H9 (cell line): Measurements from ENCODE around the gene OLR1. TPM values are rescaled to one million over a fixed set of nuclear protein-coding genes. Genes with fewer than 3 reads are reported as not detected.

Experiments
- DNase-seq: peaks from one replicate; pipeline ENCODE4 v3.0.0-alpha.2; 2017
- H2AFZ ChIP-seq: one replicate; pipeline ENCODE4 v1.6.1; 2013; ENCODE audit warnings: mild to moderate bottlenecking, low read length, control low read depth, moderate library complexity
- H2AK5ac ChIP-seq: 2 replicates; pipeline ENCODE4 v1.6.1; 2013; ENCODE audit warnings: low read length, control low read depth, mixed read lengths; ENCODE audit not compliant: insufficient read length
- H2BK120ac ChIP-seq: one replicate; pipeline ENCODE4 v1.6.1; 2013; ENCODE audit warnings: low read depth, mild to moderate bottlenecking, low read length, control low read depth, inconsistent platforms; ENCODE audit not compliant: poor library complexity, severe bottlenecking
- H2BK12ac ChIP-seq: 2 replicates; pipeline ENCODE4 v1.6.1; 2013; ENCODE audit warnings: low read length, control low read depth, mixed read lengths, low read depth; ENCODE audit not compliant: insufficient read length
- H2BK15ac ChIP-seq: 2 replicates; pipeline ENCODE4 v1.6.1; 2013; ENCODE audit warnings: low read depth, low read length, control low read depth
- H2BK20ac ChIP-seq: one replicate; pipeline ENCODE4 v1.6.1; 2013; ENCODE audit warnings: low read depth, mild to moderate bottlenecking, low read length, control low read depth, inconsistent platforms; ENCODE audit not compliant: poor library complexity, severe bottlenecking
- H2BK5ac ChIP-seq: 2 replicates; pipeline ENCODE4 v1.6.1; 2013; ENCODE audit warnings: low read length, control low read depth, mixed read lengths; ENCODE audit not compliant: insufficient read length
- H3K14ac ChIP-seq: 2 replicates; pipeline ENCODE4 v1.6.1; 2013; ENCODE audit warnings: low read length, control low read depth; ENCODE audit not compliant: insufficient read depth
- H3K18ac ChIP-seq: 2 replicates; pipeline ENCODE4 v1.6.1; 2013; ENCODE audit warnings: low read depth, mild to moderate bottlenecking, mixed read lengths, low read length, control low read depth; ENCODE audit not compliant: insufficient read length
- H3K23ac ChIP-seq: 2 replicates; pipeline ENCODE4 v1.6.1; 2013; ENCODE audit warnings: low read length, control low read depth, mixed read lengths, low read depth; ENCODE audit not compliant: insufficient read length
- H3K23me2 ChIP-seq: 2 replicates; pipeline ENCODE4 v1.6.1; 2013; ENCODE audit warnings: low read depth, mild to moderate bottlenecking, mixed read lengths, low read length, control low read depth; ENCODE audit not compliant: insufficient read length, poor library complexity, severe bottlenecking
- H3K27ac ChIP-seq: 2 replicates; pipeline ENCODE4 v1.5.1; 2013; ENCODE audit warnings: low read length, control low read depth, mixed read lengths, low read depth; ENCODE audit not compliant: insufficient read length
- H3K27me3 ChIP-seq: 2 replicates; pipeline ENCODE4 v1.6.1; 2013; ENCODE audit warnings: low read length, control low read depth, inconsistent platforms; ENCODE audit not compliant: insufficient read depth
- H3K4ac ChIP-seq: 2 replicates; pipeline ENCODE4 v1.6.1; 2013; ENCODE audit warnings: low read depth, mild to moderate bottlenecking, control low read depth, inconsistent platforms, low read length, moderate library complexity
- H3K4me1 ChIP-seq: 2 replicates; pipeline ENCODE4 v1.6.1; 2013; ENCODE audit warnings: low read length, control low read depth, inconsistent platforms; ENCODE audit not compliant: insufficient read depth
- H3K4me2 ChIP-seq: 2 replicates; pipeline ENCODE4 v1.6.1; 2013; ENCODE audit warnings: low read length, control low read depth, mixed read lengths; ENCODE audit not compliant: insufficient read length, insufficient read depth
- H3K56ac ChIP-seq: 2 replicates; pipeline ENCODE4 v1.6.1; 2013; ENCODE audit warnings: low read depth, mild to moderate bottlenecking, mixed read lengths, low read length, control low read depth; ENCODE audit not compliant: insufficient read length
- H3K79me1 ChIP-seq: 2 replicates; pipeline ENCODE4 v1.6.1; 2013; ENCODE audit warnings: low read depth, mild to moderate bottlenecking, moderate library complexity, low read length, control low read depth, inconsistent platforms; ENCODE audit not compliant: insufficient read depth, poor library complexity, severe bottlenecking
- H3K79me2 ChIP-seq: 2 replicates; pipeline ENCODE4 v1.6.1; 2013; ENCODE audit warnings: low read length, control low read depth, inconsistent platforms; ENCODE audit not compliant: insufficient read depth
- H3K9ac ChIP-seq: 2 replicates; pipeline ENCODE4 v1.6.1; 2013; ENCODE audit warnings: low read length, control low read depth, mixed read lengths; ENCODE audit not compliant: insufficient read length; ENCODE audit errors: extremely low read depth
- H3K9me3 ChIP-seq: one replicate; pipeline ENCODE4 v1.6.1; 2013; ENCODE audit warnings: low read depth, low read length, inconsistent platforms; ENCODE audit not compliant: control insufficient read depth
- H3T11ph ChIP-seq: one replicate; pipeline ENCODE4 v1.6.1; 2013; ENCODE audit warnings: mild to moderate bottlenecking, low read length, control low read depth, inconsistent platforms
- H4K20me1 ChIP-seq: one replicate; pipeline ENCODE4 v1.6.1; 2013; ENCODE audit not compliant: control insufficient read depth, insufficient read length, insufficient read depth
- H4K5ac ChIP-seq: 2 replicates; pipeline ENCODE4 v1.6.1; 2013; ENCODE audit warnings: low read depth, mild to moderate bottlenecking, mixed read lengths, low read length, control low read depth; ENCODE audit not compliant: insufficient read length
- H4K8ac ChIP-seq: replicated peaks from 2 replicates; pipeline ENCODE4 v1.6.1; 2013; ENCODE audit warnings: low read length, control low read depth, mixed read lengths, low read depth; ENCODE audit not compliant: insufficient read length
- H4K91ac ChIP-seq: 2 replicates; pipeline ENCODE4 v1.6.1; 2013; ENCODE audit warnings: low read depth, mild to moderate bottlenecking, moderate library complexity, mixed read lengths, low read length, control low read depth; ENCODE audit not compliant: insufficient read length
- H3K27ac Mint-ChIP-seq, 3 experiments: 2 replicates in 2 of 3; 3 replicates in 1 of 3; pipeline ENCODE4 v1.8.0; 2020 to 2021; ENCODE audit warnings: mixed read lengths in 3 of 3, mild to moderate bottlenecking in 1 of 3, moderate library complexity in 1 of 3
- H3K27me3 Mint-ChIP-seq: 2 replicates; pipeline ENCODE4 v1.8.0; 2021; ENCODE audit warnings: low read depth, mild to moderate bottlenecking, moderate library complexity, mixed read lengths
- H3K36me3 Mint-ChIP-seq, 3 experiments: 2 replicates in 2 of 3; 3 replicates in 1 of 3; pipeline ENCODE4 v1.8.0; 2020 to 2021; ENCODE audit warnings: low read depth in 3 of 3, mixed read lengths in 3 of 3; ENCODE audit not compliant: insufficient read depth in 1 of 3
- H3K4me1 Mint-ChIP-seq, 2 experiments: 2 replicates each; pipeline ENCODE4 v1.8.0; 2020; ENCODE audit warnings: mixed read lengths in 2 of 2
- H3K4me3 Mint-ChIP-seq, 2 experiments: 2 replicates in 1 of 2; 3 replicates in 1 of 2; pipeline ENCODE4 v1.8.0; 2020 to 2021; ENCODE audit warnings: mild to moderate bottlenecking in 2 of 2, mixed read lengths in 2 of 2, moderate library complexity in 1 of 2
- H3K9me3 Mint-ChIP-seq, 2 experiments: 2 replicates in 1 of 2; 3 replicates in 1 of 2; pipeline ENCODE4 v1.8.0; 2020; ENCODE audit warnings: mild to moderate bottlenecking in 2 of 2, mixed read lengths in 2 of 2, moderate library complexity in 1 of 2
- CTCF ChIP-seq: fragments of 200-600 bp; sonication (generic); conservative IDR thresholded peaks from 3 replicates; pipeline ENCODE4 v1.8.0; 2021; ENCODE audit warnings: antibody characterized with exemption, mild to moderate bottlenecking
- WGBS: extraction: QIAGEN DNeasy Blood & Tissue Kit; methylation state at CpG from one replicate; pipeline ENCODE4 v1.1.7; 2013; ENCODE audit warnings: missing lambda C conversion rate, low lambda C conversion rate, mixed read lengths; ENCODE audit not compliant: insufficient read length; ENCODE audit errors: extremely low coverage; 5-methylcytosine and 5-hydroxymethylcytosine counted together
- total RNA-seq: library from RNA; stranded (reverse); gene quantifications from 2 replicates; pipeline ENCODE4 v1.2.1, GENCODE V29; 2021

The OLR1 gene
- total RNA-seq, 1 experiment from 2014 or later: not detected

- Histone ChIP-seq H2BK120ac (no peak overlapping the region), H2AK5ac (no peak overlapping the region), H2BK5ac (no peak overlapping the region), H2BK15ac (no peak overlapping the region), H2BK20ac (no peak overlapping the region), H3K9me3 (no peaks in the 10 kb centered on the region), H3K23me2 (no peaks in the 10 kb centered on the region), H3K79me1 (no peaks in the 10 kb centered on the region), H3K56ac (no peak overlapping the region), H3K4ac (no peak overlapping the region), H3K14ac (no peak overlapping the region), H3K9ac (no peak overlapping the region), H4K8ac (no peak overlapping the region), H3K23ac (no peak overlapping the region), H3K4me1 (no peaks in the 10 kb centered on the region), H3K18ac (no peak overlapping the region), H4K20me1 (no peaks in the 10 kb centered on the region), H2BK12ac (no peak overlapping the region), H3K27ac (no peak overlapping the region), H3T11ph (no peak overlapping the region), H3K79me2 (no peaks in the 10 kb centered on the region), H3K4me2 (no peak overlapping the region), H2AFZ (no peak overlapping the region), H3K27me3 (no peaks in the 10 kb centered on the region), H4K5ac (no peak overlapping the region), H4K91ac (no peak overlapping the region)
- H3K4me1 Mint-ChIP-seq: peaks cover 2 to 9% of the 10 kb centered on the region in 2 experiments; a peak in 3 of 4 replicates
- no peak for DNase-seq
- peaks cover 7% of the 10 kb centered on the region in 2 experiments; a peak in 3 of 5 replicates for H3K9me3 Mint-ChIP-seq
- no peak for TF ChIP-seq CTCF
- WGBS: no CpG with 5 or more reads among the region's 2 CpGs
- H3K27me3 Mint-ChIP-seq: no peaks in the 10 kb centered on the region
- no peak overlapping the region for H3K4me3 Mint-ChIP-seq
- H3K36me3 Mint-ChIP-seq: peaks cover 0 to 4% (median 0%) of the 10 kb centered on the region in 3 experiments; a peak in 1 of 7 replicates
- H3K27ac Mint-ChIP-seq: no peak overlapping the region
These were observed 19.9 kb upstream of the OLR1 start for GRCh38 chr12:10191865-10192264.
